ENCODE measurements around the gene ZNF552.

The ZNF552 gene

DNA sequence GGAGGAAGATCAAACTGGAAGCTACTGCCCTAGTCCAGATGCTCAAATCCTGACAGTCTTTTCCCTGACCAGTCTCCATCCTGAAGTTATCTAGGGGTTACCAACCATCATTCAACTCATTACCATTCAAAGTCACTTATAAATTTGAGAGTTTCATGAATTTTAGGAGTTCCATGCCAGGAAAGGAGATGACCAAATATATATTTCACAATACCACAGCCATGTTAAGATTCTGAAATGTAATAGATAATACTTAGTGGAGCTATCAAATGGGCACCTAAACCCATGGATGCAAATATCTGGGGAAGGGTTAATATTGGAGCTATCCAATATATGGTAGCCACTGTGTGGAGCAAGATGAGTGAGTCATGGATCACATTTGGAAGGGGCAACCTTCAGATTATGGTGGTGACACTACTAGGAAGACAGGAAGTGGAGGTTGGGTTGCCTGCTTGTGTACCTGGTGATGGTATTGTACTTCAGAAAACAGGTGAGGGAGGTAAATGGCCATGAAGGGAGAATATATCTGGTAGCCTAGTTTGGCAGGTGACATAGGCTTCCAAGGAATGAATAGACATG lies 26.5 kb downstream of the ZNF552 start:
- no peak overlapping the region for H3K27ac ChIP-seq
- TF ChIP-seq, protein P1, sequence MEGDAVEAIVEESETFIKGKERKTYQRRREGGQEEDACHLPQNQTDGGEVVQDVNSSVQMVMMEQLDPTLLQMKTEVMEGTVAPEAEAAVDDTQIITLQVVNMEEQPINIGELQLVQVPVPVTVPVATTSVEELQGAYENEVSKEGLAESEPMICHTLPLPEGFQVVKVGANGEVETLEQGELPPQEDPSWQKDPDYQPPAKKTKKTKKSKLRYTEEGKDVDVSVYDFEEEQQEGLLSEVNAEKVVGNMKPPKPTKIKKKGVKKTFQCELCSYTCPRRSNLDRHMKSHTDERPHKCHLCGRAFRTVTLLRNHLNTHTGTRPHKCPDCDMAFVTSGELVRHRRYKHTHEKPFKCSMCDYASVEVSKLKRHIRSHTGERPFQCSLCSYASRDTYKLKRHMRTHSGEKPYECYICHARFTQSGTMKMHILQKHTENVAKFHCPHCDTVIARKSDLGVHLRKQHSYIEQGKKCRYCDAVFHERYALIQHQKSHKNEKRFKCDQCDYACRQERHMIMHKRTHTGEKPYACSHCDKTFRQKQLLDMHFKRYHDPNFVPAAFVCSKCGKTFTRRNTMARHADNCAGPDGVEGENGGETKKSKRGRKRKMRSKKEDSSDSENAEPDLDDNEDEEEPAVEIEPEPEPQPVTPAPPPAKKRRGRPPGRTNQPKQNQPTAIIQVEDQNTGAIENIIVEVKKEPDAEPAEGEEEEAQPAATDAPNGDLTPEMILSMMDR (IDR thresholded peaks at IDR 0.05): no peak
- TF ChIP-seq ZFX (IDR thresholded peaks at IDR 0.05; ENCODE audit: borderline replicate concordance): no peak

DNA sequence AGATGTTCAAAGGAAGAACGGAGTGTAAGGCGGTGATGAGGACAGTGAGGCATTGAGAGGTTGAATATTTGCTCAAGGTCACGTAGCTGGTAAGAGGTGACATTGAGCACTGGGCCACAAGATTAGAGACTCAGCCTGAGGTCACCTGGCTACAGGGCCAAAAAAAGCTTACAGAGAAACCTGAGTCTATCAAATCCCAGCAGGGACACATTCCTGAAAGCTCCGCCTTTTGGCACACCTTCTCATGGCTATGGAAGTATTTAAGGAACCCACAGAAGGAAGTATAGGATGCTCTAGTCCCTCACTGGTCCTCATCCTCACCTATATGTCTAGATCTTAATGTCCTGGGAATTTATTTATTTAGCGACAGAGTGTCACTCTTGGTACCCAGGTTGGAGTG lies 27.8 kb downstream of the ZNF552 start:
- H3K27ac ChIP-seq: no peak overlapping the region
- TF ChIP-seq, protein P1 (IDR thresholded peaks at IDR 0.05): no peak
- TF ChIP-seq ZFX (IDR thresholded peaks at IDR 0.05; ENCODE audit: borderline replicate concordance): no peak

DNA sequence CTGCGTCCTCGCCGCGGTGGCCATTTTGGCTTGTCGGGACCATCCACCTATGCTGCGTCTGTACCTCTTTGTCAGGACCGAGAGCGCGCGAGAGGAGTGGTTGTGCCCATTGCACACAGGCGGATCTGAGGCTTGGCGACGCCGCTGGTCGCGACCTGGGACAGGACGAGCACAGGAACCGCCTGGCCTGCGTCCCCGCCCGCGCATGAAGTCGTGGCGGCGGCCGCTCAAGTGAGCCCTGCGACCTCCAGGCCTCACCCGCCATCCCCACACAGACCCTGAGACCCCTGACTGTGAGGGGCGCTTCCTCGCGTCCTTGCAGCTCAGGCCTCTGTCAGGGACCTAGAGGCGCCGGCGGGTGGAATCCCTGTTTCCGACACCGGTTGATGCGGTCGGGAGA lies 28.4 kb downstream of the ZNF552 start:
- no peak for TF ChIP-seq ZFX (IDR thresholded peaks at IDR 0.05; ENCODE audit: borderline replicate concordance)
- TF ChIP-seq, protein P1 (IDR thresholded peaks at IDR 0.05): no peak
- no peak overlapping the region for H3K27ac ChIP-seq

DNA sequence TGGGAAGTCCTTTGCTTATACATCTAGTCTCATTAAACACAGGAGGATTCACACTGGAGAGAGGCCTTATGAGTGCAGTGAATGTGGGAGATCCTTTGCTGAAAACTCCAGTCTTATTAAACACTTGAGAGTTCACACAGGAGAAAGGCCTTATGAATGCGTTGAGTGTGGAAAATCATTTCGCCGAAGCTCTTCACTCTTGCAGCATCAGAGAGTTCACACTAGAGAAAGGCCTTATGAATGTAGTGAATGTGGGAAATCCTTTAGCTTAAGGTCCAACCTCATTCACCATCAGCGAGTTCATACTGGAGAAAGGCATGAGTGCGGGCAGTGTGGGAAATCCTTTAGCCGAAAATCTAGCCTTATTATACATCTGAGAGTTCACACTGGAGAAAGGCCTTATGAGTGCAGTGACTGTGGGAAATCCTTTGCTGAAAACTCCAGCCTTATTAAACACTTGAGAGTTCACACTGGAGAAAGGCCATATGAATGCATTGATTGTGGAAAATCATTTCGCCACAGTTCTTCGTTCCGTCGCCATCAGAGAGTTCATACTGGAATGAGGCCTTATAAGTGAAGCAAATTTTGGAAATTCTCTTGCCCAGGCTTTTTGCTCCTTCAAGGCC lies 35.4 kb downstream of the ZNF552 start:
- TF ChIP-seq ZFX (IDR thresholded peaks at IDR 0.05; ENCODE audit: borderline replicate concordance): no peak
- TF ChIP-seq, protein P1 (IDR thresholded peaks at IDR 0.05): no peak
- H3K27ac ChIP-seq: no peak overlapping the region

GRCh38 chr19:57778336-57778735 lies 36.4 kb downstream of the ZNF552 start:
- no peak for TF ChIP-seq ZFX (IDR thresholded peaks at IDR 0.05; ENCODE audit: borderline replicate concordance)
- TF ChIP-seq, protein P1 (IDR thresholded peaks at IDR 0.05): no peak
- no peak overlapping the region for H3K27ac ChIP-seq

DNA sequence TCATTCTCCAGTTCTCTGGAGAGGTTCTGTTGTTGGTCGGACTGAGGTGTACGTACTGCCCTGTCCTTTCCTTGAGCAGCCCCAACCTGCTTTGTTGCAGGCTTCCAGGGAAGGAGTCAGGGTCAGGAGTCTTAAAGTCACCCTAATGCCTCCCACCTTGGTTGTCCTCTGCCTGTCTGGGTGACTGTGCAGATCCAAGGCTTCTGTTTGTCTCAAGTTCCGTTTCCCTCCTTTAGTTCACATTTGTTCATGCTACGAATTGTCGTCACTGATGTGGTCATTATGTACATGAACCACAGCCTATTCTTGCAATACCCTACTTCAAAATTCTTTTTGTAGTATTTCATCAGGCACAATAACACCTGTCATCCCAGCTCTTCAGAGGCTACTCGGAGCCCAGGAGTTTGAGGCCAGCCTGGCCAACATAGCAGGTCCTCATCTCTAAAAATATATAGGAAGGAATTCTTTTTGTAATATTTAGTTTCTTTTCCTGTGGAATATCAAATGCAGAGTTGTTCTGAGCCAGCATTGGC lies 37.9 kb downstream of the ZNF552 start:
- no peak overlapping the region for H3K27ac ChIP-seq
- TF ChIP-seq ZFX (IDR thresholded peaks at IDR 0.05; ENCODE audit: borderline replicate concordance): no peak
- TF ChIP-seq, protein P1 (IDR thresholded peaks at IDR 0.05): no peak

DNA sequence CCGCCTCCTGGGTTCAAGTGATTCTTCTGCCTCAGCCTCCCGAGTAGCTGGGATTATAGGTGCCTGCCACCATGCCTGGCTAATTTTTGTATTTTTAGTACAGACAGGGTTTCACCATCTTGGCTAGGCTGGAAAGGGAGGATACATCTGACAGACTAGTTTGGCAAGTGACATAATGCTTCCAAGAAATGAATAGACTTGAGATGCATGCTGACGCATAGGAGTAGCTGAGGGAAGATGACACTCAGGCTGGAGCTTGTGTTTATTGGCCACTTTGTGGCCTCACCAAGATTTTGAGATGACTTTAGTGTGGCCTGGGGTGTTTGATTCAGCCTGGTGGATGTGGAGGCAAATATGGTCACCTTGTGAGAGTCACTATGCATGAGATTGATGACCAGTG lies 41.2 kb downstream of the ZNF552 start:
- TF ChIP-seq ZFX (IDR thresholded peaks at IDR 0.05; ENCODE audit: borderline replicate concordance): no peak
- TF ChIP-seq, protein P1 (IDR thresholded peaks at IDR 0.05): no peak
- no peak overlapping the region for H3K27ac ChIP-seq

All from 22Rv1 (cell line).